ENCODE measurements around the gene SCLY.

Gene SCLY

GRCh38 chr2:238097988-238098871 lies 37.4 kb downstream of the SCLY start:
- peak; percentile 86 for DNase-seq (ENCODE audit: low spot score)

- DNase-seq (ENCODE audit: low spot score): peak; percentile 44
Measured at GRCh38 chr2:238098901-238099713, 38.3 kb downstream of the SCLY start.

- DNase-seq (ENCODE audit: low spot score): no peak
Measured at GRCh38 chr2:238099714-238100048, 38.9 kb downstream of the SCLY start.

- DNase-seq (ENCODE audit: low spot score): no peak
Measured at GRCh38 chr2:238100049-238100820, 39.4 kb downstream of the SCLY start, which contains the start of gene ESPNL. Gene ESPNL, plus strand, starts transcription at chr2:238100340. Its CDS starts 80 bp downstream, at chr2:238100420.

GRCh38 chr2:238100821-238101771 lies 40.3 kb downstream of the SCLY start:
- no peak for DNase-seq (ENCODE audit: low spot score)

GRCh38 chr2:238101891-238102841 lies 41.4 kb downstream of the SCLY start:
- DNase-seq (ENCODE audit: low spot score): no peak

GRCh38 chr2:238102865-238103264 lies 42.1 kb downstream of the SCLY start:
- DNase-seq (ENCODE audit: low spot score): no peak

GRCh38 chr2:238103465-238104225 lies 42.8 kb downstream of the SCLY start:
- DNase-seq (ENCODE audit: low spot score): no peak

GRCh38 chr2:238104226-238104690 lies 43.5 kb downstream of the SCLY start:
- DNase-seq (ENCODE audit: low spot score): no peak

GRCh38 chr2:238104691-238105371 lies 44.0 kb downstream of the SCLY start:
- DNase-seq (ENCODE audit: low spot score): no peak

GRCh38 chr2:238105506-238106338 lies 44.9 kb downstream of the SCLY start:
- no peak for DNase-seq (ENCODE audit: low spot score)

- no peak for DNase-seq (ENCODE audit: low spot score)
Measured at GRCh38 chr2:238106339-238106697, 45.5 kb downstream of the SCLY start.

GRCh38 chr2:238106698-238107524 lies 46.1 kb downstream of the SCLY start:
- no peak for DNase-seq (ENCODE audit: low spot score)

GRCh38 chr2:238107525-238108422 lies 47.0 kb downstream of the SCLY start:
- DNase-seq (ENCODE audit: low spot score): peak; percentile 82

GRCh38 chr2:238108423-238109183 lies 47.8 kb downstream of the SCLY start:
- DNase-seq (ENCODE audit: low spot score): peak; percentile 76

Measured in NAMALWA (cell line).